Cardiac fibroblast (primary cell): ENCODE data around the gene VAV2.

Experiments used
- DNase-seq, 2 donors: peaks; one replicate each; pipeline versions ENCODE4 v3.0.0 to v3.0.0-alpha.2; 2010; ENCODE audit warnings: low read depth in 2 of 2
- H3K4me3 ChIP-seq, 2 donors: replicated peaks in 1 of 2; 1 replicate in 1 of 2; 2 replicates in 1 of 2; pipeline ENCODE4 v1.5.1; 2011; ENCODE audit warnings: low read depth in 2 of 2, low read length in 2 of 2, mild to moderate bottlenecking in 2 of 2, moderate library complexity in 1 of 2
- CTCF ChIP-seq: IDR thresholded peaks from one replicate; pipeline ENCODE4 v1.5.1; 2011; ENCODE audit warnings: low read depth, mild to moderate bottlenecking, low read length, inconsistent platforms

VAV2 gene

GRCh38 chr9:133884907-133885744 is 107.0 kb downstream of the VAV2 start:
- H3K4me3 ChIP-seq = no peak overlapping the region
- TF ChIP-seq CTCF = no peak
- no peak for DNase-seq

- TF ChIP-seq CTCF = no peak
- no peak for DNase-seq
- H3K4me3 ChIP-seq = no peak overlapping the region
These were observed 109.0 kb downstream of the VAV2 start for GRCh38 chr9:133882849-133883755.

GRCh38 chr9:133881671-133882381 is 110.3 kb downstream of the VAV2 start:
- no peak for DNase-seq
- H3K4me3 ChIP-seq = no peak overlapping the region
- no peak for TF ChIP-seq CTCF

- TF ChIP-seq CTCF = no peak
- peak in 1 of 2 donors; percentile 41 for DNase-seq
- no peak overlapping the region for H3K4me3 ChIP-seq
These were observed 111.1 kb downstream of the VAV2 start for GRCh38 chr9:133880851-133881661.

GRCh38 chr9:133880136-133880535 is 112.0 kb downstream of the VAV2 start:
- H3K4me3 ChIP-seq = no peak overlapping the region
- DNase-seq = no peak
- TF ChIP-seq CTCF = no peak

- no peak overlapping the region for H3K4me3 ChIP-seq
- no peak for DNase-seq
- TF ChIP-seq CTCF = no peak
These were observed 112.5 kb downstream of the VAV2 start for GRCh38 chr9:133879615-133880014.
